HL-60 (cell line): ENCODE results near the gene ZNF106.

ENCODE experiments used
- DNase-seq, 2 experiments: peaks; one replicate each; pipeline ENCODE4 v3.0.0-alpha.2; 2010 to 2020; ENCODE audit warnings: low read depth in 1 of 2, low spot score in 1 of 2
- H3K27ac ChIP-seq: fragments of 250-450 bp; sonication (Bioruptor Pico); replicated peaks from 2 replicates; pipeline ENCODE4 v1.5.1; 2020; ENCODE audit warnings: mild to moderate bottlenecking, moderate library complexity
- H3K27me3 ChIP-seq: fragments of 250-450 bp; sonication (Bioruptor Pico); 2 replicates; pipeline ENCODE4 v1.5.1; 2021; ENCODE audit warnings: mild to moderate bottlenecking, moderate library complexity; ENCODE audit not compliant: insufficient read depth, poor library complexity, severe bottlenecking
- H3K4me3 ChIP-seq: replicated peaks from 2 replicates; pipeline ENCODE4 v1.5.1; 2011; ENCODE audit warnings: mild to moderate bottlenecking, control low read depth, low read length; ENCODE audit not compliant: insufficient read depth
- GABPA ChIP-seq: IDR thresholded peaks from 2 replicates; pipeline ENCODE4 v1.6.1; 2012; ENCODE audit warnings: low read depth
- POLR2AphosphoS5 ChIP-seq: IDR thresholded peaks from 2 replicates; pipeline ENCODE4 v1.6.1; 2012; ENCODE audit warnings: low read depth
- REST ChIP-seq: IDR thresholded peaks from 2 replicates; pipeline ENCODE4 v1.6.1; 2012; ENCODE audit warnings: low read depth; ENCODE audit not compliant: insufficient replicate concordance
- SPI1 ChIP-seq: IDR thresholded peaks from 2 replicates; pipeline ENCODE4 v1.6.1; 2012; ENCODE audit warnings: low read depth, mild to moderate bottlenecking, borderline replicate concordance
- TF ChIP-seq, protein P1 (sequence below): IDR thresholded peaks from one replicate; pipeline ENCODE4 v1.5.1; 2011; ENCODE audit warnings: low read length, control low read depth, inconsistent platforms; ENCODE audit not compliant: insufficient read depth

ZNF106 gene

GRCh38 chr15:42363487-42363886, 127.5 kb downstream of the ZNF106 start:
- TF ChIP-seq POLR2AphosphoS5 (no peak), SPI1 (no peak), REST (no peak), GABPA (no peak)
- TF ChIP-seq, protein P1, sequence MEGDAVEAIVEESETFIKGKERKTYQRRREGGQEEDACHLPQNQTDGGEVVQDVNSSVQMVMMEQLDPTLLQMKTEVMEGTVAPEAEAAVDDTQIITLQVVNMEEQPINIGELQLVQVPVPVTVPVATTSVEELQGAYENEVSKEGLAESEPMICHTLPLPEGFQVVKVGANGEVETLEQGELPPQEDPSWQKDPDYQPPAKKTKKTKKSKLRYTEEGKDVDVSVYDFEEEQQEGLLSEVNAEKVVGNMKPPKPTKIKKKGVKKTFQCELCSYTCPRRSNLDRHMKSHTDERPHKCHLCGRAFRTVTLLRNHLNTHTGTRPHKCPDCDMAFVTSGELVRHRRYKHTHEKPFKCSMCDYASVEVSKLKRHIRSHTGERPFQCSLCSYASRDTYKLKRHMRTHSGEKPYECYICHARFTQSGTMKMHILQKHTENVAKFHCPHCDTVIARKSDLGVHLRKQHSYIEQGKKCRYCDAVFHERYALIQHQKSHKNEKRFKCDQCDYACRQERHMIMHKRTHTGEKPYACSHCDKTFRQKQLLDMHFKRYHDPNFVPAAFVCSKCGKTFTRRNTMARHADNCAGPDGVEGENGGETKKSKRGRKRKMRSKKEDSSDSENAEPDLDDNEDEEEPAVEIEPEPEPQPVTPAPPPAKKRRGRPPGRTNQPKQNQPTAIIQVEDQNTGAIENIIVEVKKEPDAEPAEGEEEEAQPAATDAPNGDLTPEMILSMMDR, result no peak
- Histone ChIP-seq H3K4me3 (no peak overlapping the region), H3K27ac (no peak overlapping the region), H3K27me3 (no peaks in the 10 kb centered on the region)
- DNase-seq, result no peak
